ENCODE results near the gene SLFN12.

Gene SLFN12

GRCh38 chr17:35377706-35378105 is 54.6 kb downstream of the SLFN12 start:
- Mint-ChIP-seq H3K9me3 (peaks cover 21% of the 10 kb centered on the region), H3K36me3 (ENCODE audit: low read depth) (no peaks in the 10 kb centered on the region), H3K27ac (no peak overlapping the region), H3K4me1 (peaks cover 10% of the 10 kb centered on the region), H3K4me3 (no peak overlapping the region), H3K27me3 (ENCODE audit: low read depth, poor library complexity) (peaks cover 69% of the 10 kb centered on the region)
- DNase-seq: no peak
- TF ChIP-seq, protein P1, sequence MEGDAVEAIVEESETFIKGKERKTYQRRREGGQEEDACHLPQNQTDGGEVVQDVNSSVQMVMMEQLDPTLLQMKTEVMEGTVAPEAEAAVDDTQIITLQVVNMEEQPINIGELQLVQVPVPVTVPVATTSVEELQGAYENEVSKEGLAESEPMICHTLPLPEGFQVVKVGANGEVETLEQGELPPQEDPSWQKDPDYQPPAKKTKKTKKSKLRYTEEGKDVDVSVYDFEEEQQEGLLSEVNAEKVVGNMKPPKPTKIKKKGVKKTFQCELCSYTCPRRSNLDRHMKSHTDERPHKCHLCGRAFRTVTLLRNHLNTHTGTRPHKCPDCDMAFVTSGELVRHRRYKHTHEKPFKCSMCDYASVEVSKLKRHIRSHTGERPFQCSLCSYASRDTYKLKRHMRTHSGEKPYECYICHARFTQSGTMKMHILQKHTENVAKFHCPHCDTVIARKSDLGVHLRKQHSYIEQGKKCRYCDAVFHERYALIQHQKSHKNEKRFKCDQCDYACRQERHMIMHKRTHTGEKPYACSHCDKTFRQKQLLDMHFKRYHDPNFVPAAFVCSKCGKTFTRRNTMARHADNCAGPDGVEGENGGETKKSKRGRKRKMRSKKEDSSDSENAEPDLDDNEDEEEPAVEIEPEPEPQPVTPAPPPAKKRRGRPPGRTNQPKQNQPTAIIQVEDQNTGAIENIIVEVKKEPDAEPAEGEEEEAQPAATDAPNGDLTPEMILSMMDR (IDR thresholded peaks at IDR 0.05): no peak

DNA sequence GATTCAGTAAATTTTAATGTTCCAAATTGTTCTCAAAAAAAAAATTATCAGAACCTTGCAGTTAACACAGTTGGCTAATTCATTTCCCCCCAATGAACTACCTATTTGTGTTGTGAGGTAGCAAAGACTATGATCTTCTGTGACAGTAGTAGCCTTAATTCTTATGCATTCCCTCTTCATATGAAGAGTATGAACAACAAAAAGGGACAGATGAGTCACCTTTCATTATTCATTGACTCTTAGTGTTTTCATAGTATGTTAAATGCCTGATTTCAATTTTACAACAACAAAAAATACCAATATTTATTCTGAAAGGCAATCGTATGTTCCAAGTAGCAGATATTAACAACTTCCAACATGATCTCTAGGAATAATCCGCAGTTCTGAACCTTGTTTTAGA is 55.2 kb downstream of the SLFN12 start:
- TF ChIP-seq, protein P1 (IDR thresholded peaks at IDR 0.05): no peak
- H3K27ac Mint-ChIP-seq: no peak overlapping the region
- peaks cover 19% of the 10 kb centered on the region for H3K9me3 Mint-ChIP-seq
- H3K36me3 Mint-ChIP-seq (ENCODE audit: low read depth): no peaks in the 10 kb centered on the region
- H3K27me3 Mint-ChIP-seq (ENCODE audit: low read depth, poor library complexity): peaks cover 70% of the 10 kb centered on the region
- no peak for DNase-seq
- peaks cover 10% of the 10 kb centered on the region for H3K4me1 Mint-ChIP-seq
- no peak overlapping the region for H3K4me3 Mint-ChIP-seq

DNA sequence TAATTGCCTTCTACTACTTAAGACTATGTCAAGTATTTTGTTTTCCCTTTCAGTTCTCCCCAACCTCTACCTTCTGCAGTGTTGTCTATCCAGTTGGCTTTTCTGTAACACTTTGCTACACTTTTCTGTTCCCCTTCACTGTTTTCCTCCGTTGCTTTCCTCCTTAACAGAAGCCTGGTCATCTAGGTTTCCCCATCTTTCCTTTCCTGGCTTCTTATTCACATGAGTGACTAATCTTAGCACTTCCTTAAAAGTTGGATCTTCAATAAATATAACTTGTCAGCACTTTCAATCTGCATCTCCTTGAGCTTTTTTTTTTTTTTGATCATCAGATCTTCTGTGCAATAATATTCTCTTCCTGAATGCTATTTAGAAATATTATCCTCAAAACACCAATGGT is 56.1 kb downstream of the SLFN12 start:
- Mint-ChIP-seq H3K27ac (no peak overlapping the region), H3K9me3 (peaks cover 19% of the 10 kb centered on the region), H3K27me3 (ENCODE audit: low read depth, poor library complexity) (peaks cover 79% of the 10 kb centered on the region), H3K36me3 (ENCODE audit: low read depth) (no peaks in the 10 kb centered on the region), H3K4me1 (peaks cover 10% of the 10 kb centered on the region), H3K4me3 (no peak overlapping the region)
- no peak for DNase-seq
- TF ChIP-seq, protein P1 (IDR thresholded peaks at IDR 0.05): no peak

GRCh38 chr17:35374766-35375344 is 57.4 kb downstream of the SLFN12 start:
- Mint-ChIP-seq H3K9me3 (peaks cover 24% of the 10 kb centered on the region), H3K4me3 (no peak overlapping the region), H3K4me1 (peaks cover 10% of the 10 kb centered on the region), H3K36me3 (ENCODE audit: low read depth) (no peaks in the 10 kb centered on the region), H3K27ac (no peak overlapping the region), H3K27me3 (ENCODE audit: low read depth, poor library complexity) (peaks cover 93% of the 10 kb centered on the region)
- TF ChIP-seq, protein P1 (IDR thresholded peaks at IDR 0.05): no peak
- DNase-seq: no peak

GRCh38 chr17:35373984-35374765 is 58.1 kb downstream of the SLFN12 start:
- TF ChIP-seq, protein P1 (IDR thresholded peaks at IDR 0.05): no peak
- Mint-ChIP-seq H3K4me1 (peaks cover 10% of the 10 kb centered on the region), H3K27ac (no peak overlapping the region), H3K27me3 (ENCODE audit: low read depth, poor library complexity) (peaks cover 97% of the 10 kb centered on the region), H3K36me3 (ENCODE audit: low read depth) (no peaks in the 10 kb centered on the region), H3K4me3 (peak overlapping the region; percentile 78), H3K9me3 (peaks cover 29% of the 10 kb centered on the region)
- peak; percentile 51 for DNase-seq
